Neural crest cell (in vitro differentiated cells): ENCODE measurements around the gene STRA6. TPM values are rescaled to one million over a fixed set of nuclear protein-coding genes. Genes with fewer than 3 reads are reported as not detected.

Source experiments
- DNase-seq: peaks from one replicate; pipeline ENCODE4 v3.0.0; 2021; ENCODE audit warnings: low read depth, mixed read lengths, low spot score
- H3K27ac Mint-ChIP-seq: one replicate; pipeline ENCODE4 v1.8.0; 2021; ENCODE audit warnings: mild to moderate bottlenecking, mixed read lengths; ENCODE audit not compliant: unreplicated experiment
- H3K27me3 Mint-ChIP-seq: 2 replicates; pipeline ENCODE4 v1.8.0; 2021; ENCODE audit warnings: low read depth, mild to moderate bottlenecking, mixed read lengths
- H3K36me3 Mint-ChIP-seq: 2 replicates; pipeline ENCODE4 v1.8.0; 2021; ENCODE audit warnings: low read depth, mild to moderate bottlenecking, mixed read lengths
- H3K4me1 Mint-ChIP-seq: 2 replicates; pipeline ENCODE4 v1.8.0; 2021; ENCODE audit warnings: mixed read lengths
- H3K4me3 Mint-ChIP-seq: one replicate; pipeline ENCODE4 v1.8.0; 2021; ENCODE audit warnings: mild to moderate bottlenecking, mixed read lengths
- H3K9me3 Mint-ChIP-seq: 2 replicates; pipeline ENCODE4 v1.8.0; 2021; ENCODE audit warnings: mixed read lengths
- long read RNA-seq: library from polyadenylated mRNA; unstranded; transcript quantifications from one replicate; pipeline ENCODE4 v2.0.0, GENCODE V29; 2020
- total RNA-seq: library from RNA; stranded (reverse); gene quantifications from 2 replicates; pipeline ENCODE4 v1.2.1, GENCODE V29; 2021
- TF ChIP-seq, protein P1 (sequence below): fragments of 200-600 bp; sonication (generic); conservative IDR thresholded peaks from 2 replicates; pipeline ENCODE4 v1.5.0; 2021; ENCODE audit warnings: antibody characterized with exemption, mild to moderate bottlenecking

Gene STRA6, protein sequence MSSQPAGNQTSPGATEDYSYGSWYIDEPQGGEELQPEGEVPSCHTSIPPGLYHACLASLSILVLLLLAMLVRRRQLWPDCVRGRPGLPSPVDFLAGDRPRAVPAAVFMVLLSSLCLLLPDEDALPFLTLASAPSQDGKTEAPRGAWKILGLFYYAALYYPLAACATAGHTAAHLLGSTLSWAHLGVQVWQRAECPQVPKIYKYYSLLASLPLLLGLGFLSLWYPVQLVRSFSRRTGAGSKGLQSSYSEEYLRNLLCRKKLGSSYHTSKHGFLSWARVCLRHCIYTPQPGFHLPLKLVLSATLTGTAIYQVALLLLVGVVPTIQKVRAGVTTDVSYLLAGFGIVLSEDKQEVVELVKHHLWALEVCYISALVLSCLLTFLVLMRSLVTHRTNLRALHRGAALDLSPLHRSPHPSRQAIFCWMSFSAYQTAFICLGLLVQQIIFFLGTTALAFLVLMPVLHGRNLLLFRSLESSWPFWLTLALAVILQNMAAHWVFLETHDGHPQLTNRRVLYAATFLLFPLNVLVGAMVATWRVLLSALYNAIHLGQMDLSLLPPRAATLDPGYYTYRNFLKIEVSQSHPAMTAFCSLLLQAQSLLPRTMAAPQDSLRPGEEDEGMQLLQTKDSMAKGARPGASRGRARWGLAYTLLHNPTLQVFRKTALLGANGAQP
- total RNA-seq: 138 and 146 TPM in 2 replicates
- long read RNA-seq, transcript STRA6-201 (19 exons, 2,864 nt): major isoform, 7 of 51 reads
- long read RNA-seq, transcript STRA6-209 (19 exons, 2,565 nt): minor isoform, 5 of 51 reads
- long read RNA-seq, partial matches to known transcripts: 15 of 51 reads
- long read RNA-seq, other reads (novel, unspliced or antisense): 17 of 51 reads

- H3K27ac Mint-ChIP-seq: peak within 1 kb of the TSS; percentile 96
- TF ChIP-seq, protein P1, sequence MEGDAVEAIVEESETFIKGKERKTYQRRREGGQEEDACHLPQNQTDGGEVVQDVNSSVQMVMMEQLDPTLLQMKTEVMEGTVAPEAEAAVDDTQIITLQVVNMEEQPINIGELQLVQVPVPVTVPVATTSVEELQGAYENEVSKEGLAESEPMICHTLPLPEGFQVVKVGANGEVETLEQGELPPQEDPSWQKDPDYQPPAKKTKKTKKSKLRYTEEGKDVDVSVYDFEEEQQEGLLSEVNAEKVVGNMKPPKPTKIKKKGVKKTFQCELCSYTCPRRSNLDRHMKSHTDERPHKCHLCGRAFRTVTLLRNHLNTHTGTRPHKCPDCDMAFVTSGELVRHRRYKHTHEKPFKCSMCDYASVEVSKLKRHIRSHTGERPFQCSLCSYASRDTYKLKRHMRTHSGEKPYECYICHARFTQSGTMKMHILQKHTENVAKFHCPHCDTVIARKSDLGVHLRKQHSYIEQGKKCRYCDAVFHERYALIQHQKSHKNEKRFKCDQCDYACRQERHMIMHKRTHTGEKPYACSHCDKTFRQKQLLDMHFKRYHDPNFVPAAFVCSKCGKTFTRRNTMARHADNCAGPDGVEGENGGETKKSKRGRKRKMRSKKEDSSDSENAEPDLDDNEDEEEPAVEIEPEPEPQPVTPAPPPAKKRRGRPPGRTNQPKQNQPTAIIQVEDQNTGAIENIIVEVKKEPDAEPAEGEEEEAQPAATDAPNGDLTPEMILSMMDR: no peak
- H3K4me3 Mint-ChIP-seq: peak within 1 kb of the TSS; percentile 89
- peaks cover 4% of the 10 kb centered on the region for H3K36me3 Mint-ChIP-seq
- no peaks in the 10 kb centered on the region for H3K9me3 Mint-ChIP-seq
- peaks cover 80% of the 10 kb centered on the region for H3K4me1 Mint-ChIP-seq
- DNase-seq: peak; percentile 70
- peaks cover 6% of the 10 kb centered on the region for H3K27me3 Mint-ChIP-seq
Observed at GRCh38 chr15:74202452-74203401, at the start of gene STRA6. TSS of gene STRA6 (minus strand) at chr15:74202787. CDS start at chr15:74202267, 520 bp downstream.

- H3K4me1 Mint-ChIP-seq: peaks cover 38% of the 10 kb centered on the region
Observed at GRCh38 chr15:74252291-74252690, 49.7 kb upstream of the STRA6 start.

GRCh38 chr15:74251131-74251811 is 48.7 kb upstream of the STRA6 start:
- no peak overlapping the region for H3K4me3 Mint-ChIP-seq
- no peaks in the 10 kb centered on the region for H3K27me3 Mint-ChIP-seq
- H3K9me3 Mint-ChIP-seq: no peaks in the 10 kb centered on the region
- H3K27ac Mint-ChIP-seq: peak overlapping the region; percentile 52
- no peak for DNase-seq
- H3K4me1 Mint-ChIP-seq: peaks cover 35% of the 10 kb centered on the region
- no peaks in the 10 kb centered on the region for H3K36me3 Mint-ChIP-seq
- TF ChIP-seq, protein P1: no peak

More at GRCh38 chr15:74252291-74252690, 49.7 kb upstream of the STRA6 start:
- H3K36me3 Mint-ChIP-seq: no peaks in the 10 kb centered on the region
- no peak overlapping the region for H3K27ac Mint-ChIP-seq
- TF ChIP-seq, protein P1: no peak
- no peaks in the 10 kb centered on the region for H3K9me3 Mint-ChIP-seq
- no peak overlapping the region for H3K4me3 Mint-ChIP-seq
- no peak for DNase-seq
- H3K27me3 Mint-ChIP-seq: no peaks in the 10 kb centered on the region

DNA sequence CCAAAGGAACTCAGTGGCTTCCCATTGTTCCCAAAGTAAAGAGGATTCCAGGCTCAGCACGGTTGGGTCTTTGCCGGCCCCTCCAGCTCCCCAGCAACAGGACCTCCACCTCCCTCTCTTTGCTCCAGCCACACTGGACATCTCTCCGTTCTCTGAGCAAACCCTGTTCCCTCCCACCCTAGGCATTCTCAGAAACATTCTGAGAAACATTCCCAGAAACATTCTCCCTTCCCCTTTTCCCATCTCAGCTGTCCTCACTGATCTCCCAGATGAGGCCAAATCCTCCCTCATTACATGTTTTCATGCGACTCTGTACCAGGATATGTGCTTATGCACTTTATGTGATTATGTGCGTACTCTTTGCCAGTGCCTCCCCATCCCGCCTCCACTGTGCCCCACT is 47.7 kb upstream of the STRA6 start:
- no peak for DNase-seq
- H3K4me3 Mint-ChIP-seq: no peak overlapping the region
- H3K4me1 Mint-ChIP-seq: peaks cover 43% of the 10 kb centered on the region
- TF ChIP-seq, protein P1: no peak
- H3K27me3 Mint-ChIP-seq: no peaks in the 10 kb centered on the region
- H3K9me3 Mint-ChIP-seq: no peaks in the 10 kb centered on the region
- peak overlapping the region; percentile 10 for H3K27ac Mint-ChIP-seq
- no peaks in the 10 kb centered on the region for H3K36me3 Mint-ChIP-seq
